Uterus (tissue), 2 donors: ENCODE results near the gene CTDSP1.

ENCODE experiments used
- CTCF ChIP-seq, 4 experiments: fragments of 200-600 bp in 2 of 4; fragments of 450-650 bp in 2 of 4; sonication (generic) in 2 of 4; IDR thresholded peaks; one replicate each; pipeline ENCODE4 v1.5.1; 2016 to 2019; ENCODE audit warnings: antibody characterized with exemption in 4 of 4, mild to moderate bottlenecking in 2 of 4, moderate library complexity in 1 of 4
- POLR2A ChIP-seq, 2 donors: fragments of 450-650 bp; IDR thresholded peaks; one replicate each; pipeline ENCODE4 v1.6.1; 2016; ENCODE audit warnings: antibody characterized with exemption in 2 of 2, mild to moderate bottlenecking in 1 of 2, moderate library complexity in 1 of 2

- TF ChIP-seq CTCF (IDR thresholded peaks at IDR 0.05) (no peak), POLR2A (IDR thresholded peaks at IDR 0.05) (no peak)
Observed at GRCh38 chr2:218378053-218378452, 21.6 kb upstream of the CTDSP1 start.
